GM12878 (cell line): ENCODE measurements around the gene PDE1C. TPM values are rescaled to one million over a fixed set of nuclear protein-coding genes. Genes with fewer than 3 reads are reported as not detected.

Source experiments
- ATAC-seq: fragments of 200-7000 bp; cut with Tn5 transposase; 3 replicates; pipeline ENCODE4 v1.9.1; 2020; ENCODE audit warnings: mild to moderate bottlenecking, moderate library complexity
- BruUV-seq: library from RNA; stranded (reverse); fragments of 400-500 nt; replicated peaks from 2 replicates; lab custom pipeline; 2021; lab: Mats Ljungman, UMichigan
- CTCF ChIA-PET: fragments of 300-600 bp; sonication (Branson Sonifier 250); formaldehyde crosslinking; extraction: SDS; loops from one replicate; lab custom pipeline; 2021; ENCODE audit warnings: inconsistent platforms; lab: Yijun Ruan, JAX
- POLR2A ChIA-PET: fragments of 350-600 bp; formaldehyde crosslinking; extraction: SDS; loops from one replicate; lab custom pipeline; 2021; ENCODE audit warnings: inconsistent platforms; lab: Charles Lee
- RAD21 ChIA-PET: fragments of 300-600 bp; sonication (Branson Sonifier 250); formaldehyde crosslinking; loops from one replicate; lab custom pipeline; 2023; ENCODE audit warnings: antibody characterized with exemption; ENCODE audit not compliant: unreplicated experiment; lab: Charles Lee
- SMC1A ChIA-PET: fragments of 300-600 bp; sonication (Branson Sonifier 250); formaldehyde crosslinking; loops from one replicate; lab custom pipeline; 2023; ENCODE audit not compliant: unreplicated experiment, uncharacterized antibody; lab: Charles Lee
- DNase-seq: peaks from one replicate; pipeline ENCODE4 v3.0.0-alpha.2; 2011; ENCODE audit warnings: low read depth, low spot score
- FAIRE-seq: peaks from 3 replicates; lab custom pipeline; 2011; peaks lifted over from hg19 to GRCh38; lab: Jason Lieb, UNC
- H2AFZ ChIP-seq: 2 replicates; pipeline ENCODE4 v1.6.0; 2011; ENCODE audit warnings: low read depth, low read length, control low read depth; ENCODE audit not compliant: control insufficient read depth
- H3K27ac ChIP-seq: 2 replicates; pipeline ENCODE4 v1.5.1; 2011; ENCODE audit warnings: control low read depth; ENCODE audit not compliant: control insufficient read depth, insufficient read depth
- H3K27me3 ChIP-seq, 2 experiments: replicated peaks in 1 of 2; 2 replicates each; pipeline versions ENCODE4 v1.6.0 to v1.6.1; 2011; ENCODE audit warnings: low read length in 1 of 2; ENCODE audit not compliant: control insufficient read depth in 2 of 2, insufficient read depth in 2 of 2
- H3K36me3 ChIP-seq, 2 experiments: 2 replicates each; pipeline ENCODE4 v1.5.1; 2011; ENCODE audit warnings: low read length in 1 of 2; ENCODE audit not compliant: control insufficient read depth in 2 of 2, insufficient read depth in 2 of 2
- H3K4me1 ChIP-seq: 2 replicates; pipeline ENCODE4 v1.6.1; 2011; ENCODE audit warnings: mild to moderate bottlenecking, low read length, moderate library complexity, mixed read lengths; ENCODE audit not compliant: control insufficient read depth, insufficient read depth
- H3K4me2 ChIP-seq: 2 replicates; pipeline ENCODE4 v1.6.0; 2011; ENCODE audit warnings: control low read depth; ENCODE audit not compliant: control insufficient read depth, insufficient read depth
- H3K4me3 ChIP-seq: fragments of 200-600 bp; sonication (generic); 2 replicates; pipeline ENCODE4 v1.5.1; 2016
- H3K79me2 ChIP-seq: 2 replicates; pipeline ENCODE4 v1.6.0; 2011; ENCODE audit warnings: low read length; ENCODE audit not compliant: control insufficient read depth, insufficient read depth
- H3K9ac ChIP-seq: 2 replicates; pipeline ENCODE4 v1.8.0; 2011; ENCODE audit warnings: low read length, control low read depth, mixed read lengths; ENCODE audit not compliant: control insufficient read depth, insufficient read depth
- H3K9me3 ChIP-seq: replicated peaks from 3 replicates; pipeline ENCODE4 v1.5.1; 2011; ENCODE audit warnings: mild to moderate bottlenecking, low read length; ENCODE audit not compliant: control insufficient read depth, insufficient read depth
- H4K20me1 ChIP-seq: 2 replicates; pipeline ENCODE4 v1.6.0; 2011; ENCODE audit not compliant: control insufficient read depth, insufficient read depth
- ATF3 ChIP-seq: IDR thresholded peaks from 2 replicates; pipeline ENCODE4 v1.6.1; 2011; ENCODE audit warnings: low read depth, mild to moderate bottlenecking, low read length, moderate library complexity, borderline replicate concordance; ENCODE audit errors: extremely low read depth
- BACH1 ChIP-seq: fragments of 450-650 bp; IDR thresholded peaks from 2 replicates; pipeline ENCODE4 v1.6.1; 2017; ENCODE audit warnings: mild to moderate bottlenecking, borderline replicate concordance
- IKZF2 ChIP-seq, 2 experiments: fragments of 450-650 bp; IDR thresholded peaks; 2 replicates each; pipeline ENCODE4 v1.6.1; 2017; ENCODE audit warnings: mild to moderate bottlenecking in 2 of 2, moderate library complexity in 2 of 2
- KDM1A ChIP-seq: fragments of 200-600 bp; sonication (generic); IDR thresholded peaks from 2 replicates; pipeline ENCODE4 v1.6.1; 2016; ENCODE audit warnings: borderline replicate concordance
- KLF5 ChIP-seq: fragments of 450-650 bp; IDR thresholded peaks from 2 replicates; pipeline ENCODE4 v1.6.1; 2014; ENCODE audit warnings: mild to moderate bottlenecking; ENCODE audit not compliant: partially characterized antibody
- MEF2A ChIP-seq: IDR thresholded peaks from 2 replicates; pipeline ENCODE4 v1.6.1; 2011; ENCODE audit warnings: low read depth, mild to moderate bottlenecking, low read length, moderate library complexity; ENCODE audit not compliant: insufficient read depth
- NFYB ChIP-seq: IDR thresholded peaks from 2 replicates; pipeline ENCODE4 v1.6.1; 2011; ENCODE audit warnings: low read depth, mild to moderate bottlenecking, low read length, improper control_type of control experiment, moderate library complexity; ENCODE audit not compliant: insufficient read depth
- PAX5 ChIP-seq: IDR thresholded peaks from 2 replicates; pipeline ENCODE4 v1.6.1; 2011; ENCODE audit warnings: low read depth, low read length, borderline replicate concordance
- RAD21 ChIP-seq: IDR thresholded peaks from 2 replicates; pipeline ENCODE4 v1.6.1; 2011; ENCODE audit warnings: mild to moderate bottlenecking, low read depth, low read length, moderate library complexity; ENCODE audit not compliant: insufficient read depth
- SPI1 ChIP-seq: IDR thresholded peaks from 2 replicates; pipeline ENCODE4 v1.6.1; 2011; ENCODE audit warnings: low read depth, mild to moderate bottlenecking, low read length, moderate library complexity, borderline replicate concordance; ENCODE audit not compliant: insufficient read depth
- STAT3 ChIP-seq: IDR thresholded peaks from 2 replicates; pipeline ENCODE4 v1.6.1; 2011; ENCODE audit warnings: low read depth, low read length, improper control_type of control experiment
- SUZ12 ChIP-seq: fragments of 200-600 bp; sonication (generic); IDR thresholded peaks from one replicate; pipeline ENCODE4 v1.6.1; 2018; ENCODE audit warnings: antibody characterized with exemption, mild to moderate bottlenecking; ENCODE audit not compliant: unreplicated experiment
- YY1 ChIP-seq: IDR thresholded peaks from 2 replicates; pipeline ENCODE4 v1.6.1; 2011; ENCODE audit warnings: low read depth, mild to moderate bottlenecking, low read length
- ZNF384 ChIP-seq: IDR thresholded peaks from 2 replicates; pipeline ENCODE4 v1.6.1; 2012; ENCODE audit warnings: low read depth, mild to moderate bottlenecking, low read length, improper control_type of control experiment, borderline replicate concordance
- WGBS: methylation state at CpG from one replicate; pipeline ENCODE4 v1.1.6; 2016; ENCODE audit warnings: low lambda C conversion rate; ENCODE audit not compliant: insufficient replicate concordance, insufficient coverage; ENCODE audit errors: missing lambda C conversion rate; 5-methylcytosine and 5-hydroxymethylcytosine counted together
- in situ Hi-C: fragments of 300-500 bp; cut with MboI; formaldehyde crosslinking; loops from 9 replicates; pipeline ENCODE4 v1.14.3; 2018; ENCODE audit warnings: mixed read lengths
- intact Hi-C: fragments of 100-400 bp; cut with micrococcal nuclease; formaldehyde crosslinking; loops from one replicate; pipeline ENCODE4 v1.14.2; 2022; ENCODE audit not compliant: unreplicated experiment
- polyA plus RNA-seq, 11 experiments: library from polyadenylated mRNA; depleted of rRNA in 4 of 11; unstranded in 6 of 11; stranded (reverse) in 5 of 11; fragments of >200 nt; fragmentation: Nextera tagmentation in 4 of 11; fragmentation: Illumina TruSeq in 1 of 11; extraction: Ambion mirVana in 4 of 11; extraction: Trizol in 1 of 11; gene quantifications; 1 replicate in 1 of 11; 2 replicates in 10 of 11; pipeline versions ENCODE4 v1.2.1 to v1.2.3, GENCODE V29; 2011 to 2016; ENCODE audit warnings: inconsistent platforms in 2 of 11, missing spikeins in 2 of 11, low read depth in 1 of 11
- total RNA-seq, 4 experiments: library from RNA; depleted of rRNA in 3 of 4; stranded (reverse); fragments of >200 nt in 3 of 4; fragmentation: Illumina TruSeq in 1 of 4; extraction: Trizol in 1 of 4; gene quantifications; 2 replicates each; pipeline versions ENCODE4 v1.2.1 to v1.2.3, GENCODE V29; 2013 to 2021
- TF ChIP-seq, protein P1 (sequence below): fragments of 450-650 bp; formaldehyde crosslinking; IDR thresholded peaks from 2 replicates; pipeline ENCODE4 v1.5.0; 2022; ENCODE audit warnings: mild to moderate bottlenecking, missing genetic modification characterization
- TF ChIP-seq, protein P2 (sequence below): fragments of 450-650 bp; IDR thresholded peaks from 2 replicates; pipeline ENCODE4 v1.6.1; 2014; ENCODE audit warnings: mild to moderate bottlenecking

Gene PDE1C
- total and polyA plus RNA-seq, 10 of the 15 experiments (the other 5 are each of a cell fraction or from before 2014, with no cell fraction given): 0.29 to 2.3 (median 0.70) TPM

DNA sequence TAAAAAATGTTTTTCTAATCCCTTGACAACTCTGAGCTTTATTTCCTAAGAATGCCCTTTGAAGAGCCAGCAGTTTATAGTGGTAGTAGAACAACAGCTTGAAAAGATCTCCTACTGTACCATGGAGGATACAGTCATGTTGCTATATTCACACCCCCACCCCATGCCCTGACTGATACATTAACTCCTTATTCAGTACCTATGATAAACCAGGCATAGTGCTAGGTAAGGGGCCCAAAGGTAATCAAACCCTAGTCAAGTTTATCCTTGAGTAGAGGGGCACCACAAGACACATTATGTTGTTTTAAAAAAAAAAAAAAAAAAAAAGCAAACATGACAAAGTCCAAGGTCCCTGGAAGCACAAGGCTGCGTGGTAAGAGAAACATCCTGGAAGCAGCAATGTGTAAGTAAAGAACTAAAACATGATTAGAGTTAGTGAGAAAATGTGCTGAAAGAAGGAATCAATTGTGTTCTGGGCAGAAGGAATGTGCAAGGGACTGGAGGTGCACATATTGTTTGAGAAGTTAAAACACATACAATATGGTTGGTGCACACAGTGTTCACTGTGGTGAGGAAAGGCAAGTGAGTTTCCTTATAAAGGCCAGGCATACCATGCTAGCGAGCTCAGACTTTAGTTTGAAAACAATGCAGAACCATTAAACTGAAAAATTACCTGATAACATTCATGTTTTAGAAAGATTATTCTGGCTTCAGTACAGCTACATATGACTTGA, 51.2 kb downstream of the PDE1C start:
- Histone ChIP-seq H3K27ac (no peak overlapping the region), H4K20me1 (no peaks in the 10 kb centered on the region), H3K27me3 (no peaks in the 10 kb centered on the region), H3K36me3 (no peaks in the 10 kb centered on the region), H2AFZ (no peak overlapping the region), H3K4me2 (no peak overlapping the region), H3K9ac (no peak overlapping the region), H3K4me1 (no peaks in the 10 kb centered on the region), H3K9me3 (no peaks in the 10 kb centered on the region), H3K79me2 (no peaks in the 10 kb centered on the region), H3K4me3 (no peak overlapping the region)
- RAD21 ChIA-PET: no interaction called here
- BruUV-seq: no TSS peak
- no peak for DNase-seq
- in situ Hi-C loops: no loop called here
- intact Hi-C loops: no loop called here
- POLR2A ChIA-PET: no interaction called here
- CTCF ChIA-PET: interaction anchor here (1.6 kb wide), 1 partner anchor 9 kb away, joined by 3 read pairs; no protein-coding TSS in a partner anchor
- SMC1A ChIA-PET: interaction anchor here (1.1 kb wide), 1 partner anchor 17 kb away, joined by 4 read pairs; no protein-coding TSS in a partner anchor
- no peak for ATAC-seq
- TF ChIP-seq ATF3 (no peak), YY1 (no peak), ZNF384 (no peak), NFYB (no peak), PAX5 (no peak), BACH1 (no peak), RAD21 (no peak), SPI1 (no peak), STAT3 (no peak), KDM1A (no peak), MEF2A (no peak), KLF5 (no peak), IKZF2 (IDR thresholded peaks at IDR 0.05) (no peak), SUZ12 (no peak)
- TF ChIP-seq, protein P1, sequence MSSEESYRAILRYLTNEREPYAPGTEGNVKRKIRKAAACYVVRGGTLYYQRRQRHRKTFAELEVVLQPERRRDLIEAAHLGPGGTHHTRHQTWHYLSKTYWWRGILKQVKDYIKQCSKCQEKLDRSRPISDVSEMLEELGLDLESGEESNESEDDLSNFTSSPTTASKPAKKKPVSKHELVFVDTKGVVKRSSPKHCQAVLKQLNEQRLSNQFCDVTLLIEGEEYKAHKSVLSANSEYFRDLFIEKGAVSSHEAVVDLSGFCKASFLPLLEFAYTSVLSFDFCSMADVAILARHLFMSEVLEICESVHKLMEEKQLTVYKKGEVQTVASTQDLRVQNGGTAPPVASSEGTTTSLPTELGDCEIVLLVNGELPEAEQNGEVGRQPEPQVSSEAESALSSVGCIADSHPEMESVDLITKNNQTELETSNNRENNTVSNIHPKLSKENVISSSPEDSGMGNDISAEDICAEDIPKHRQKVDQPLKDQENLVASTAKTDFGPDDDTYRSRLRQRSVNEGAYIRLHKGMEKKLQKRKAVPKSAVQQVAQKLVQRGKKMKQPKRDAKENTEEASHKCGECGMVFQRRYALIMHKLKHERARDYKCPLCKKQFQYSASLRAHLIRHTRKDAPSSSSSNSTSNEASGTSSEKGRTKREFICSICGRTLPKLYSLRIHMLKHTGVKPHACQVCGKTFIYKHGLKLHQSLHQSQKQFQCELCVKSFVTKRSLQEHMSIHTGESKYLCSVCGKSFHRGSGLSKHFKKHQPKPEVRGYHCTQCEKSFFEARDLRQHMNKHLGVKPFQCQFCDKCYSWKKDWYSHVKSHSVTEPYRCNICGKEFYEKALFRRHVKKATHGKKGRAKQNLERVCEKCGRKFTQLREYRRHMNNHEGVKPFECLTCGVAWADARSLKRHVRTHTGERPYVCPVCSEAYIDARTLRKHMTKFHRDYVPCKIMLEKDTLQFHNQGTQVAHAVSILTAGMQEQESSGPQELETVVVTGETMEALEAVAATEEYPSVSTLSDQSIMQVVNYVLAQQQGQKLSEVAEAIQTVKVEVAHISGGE: no peak
- TF ChIP-seq, protein P2, sequence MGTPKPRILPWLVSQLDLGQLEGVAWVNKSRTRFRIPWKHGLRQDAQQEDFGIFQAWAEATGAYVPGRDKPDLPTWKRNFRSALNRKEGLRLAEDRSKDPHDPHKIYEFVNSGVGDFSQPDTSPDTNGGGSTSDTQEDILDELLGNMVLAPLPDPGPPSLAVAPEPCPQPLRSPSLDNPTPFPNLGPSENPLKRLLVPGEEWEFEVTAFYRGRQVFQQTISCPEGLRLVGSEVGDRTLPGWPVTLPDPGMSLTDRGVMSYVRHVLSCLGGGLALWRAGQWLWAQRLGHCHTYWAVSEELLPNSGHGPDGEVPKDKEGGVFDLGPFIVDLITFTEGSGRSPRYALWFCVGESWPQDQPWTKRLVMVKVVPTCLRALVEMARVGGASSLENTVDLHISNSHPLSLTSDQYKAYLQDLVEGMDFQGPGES: no peak
- no peak for FAIRE-seq
- 0% methylated on average over 2 of the region's 2 CpGs for WGBS
